Measurements from ENCODE around the gene IQCH.
"Not testable (repeated sequence)": the region's sequence is repeated elsewhere in the genome, so short reads cannot be mapped to it uniquely, and the experiment has no call there.

Gene IQCH

GRCh38 chr15:67358391-67358790 lies 103.8 kb downstream of the IQCH start:
- DNase-seq (ENCODE audit: low read depth, low spot score): no peak
- POLR2A ChIA-PET: no interaction called here

DNA sequence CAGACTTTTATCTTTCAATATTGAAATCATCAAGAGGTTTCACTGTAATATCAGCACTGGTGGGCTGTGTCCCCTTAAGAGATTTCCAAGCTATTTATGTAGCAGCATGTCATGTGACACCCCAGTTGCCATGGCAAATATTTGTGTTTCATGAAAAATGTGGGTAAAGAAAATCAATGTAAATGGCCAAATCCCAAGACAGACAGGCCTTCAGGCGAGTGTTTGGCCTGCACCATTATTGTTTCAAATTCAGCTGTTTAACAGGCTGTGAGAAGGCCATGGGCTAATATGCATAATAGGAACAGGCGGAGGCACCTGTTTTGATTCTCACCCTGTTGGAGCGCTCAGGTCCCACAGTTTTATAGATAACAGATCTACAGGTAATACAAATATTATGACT lies 104.2 kb downstream of the IQCH start:
- POLR2A ChIA-PET: no interaction called here
- TF ChIP-seq, protein P1, sequence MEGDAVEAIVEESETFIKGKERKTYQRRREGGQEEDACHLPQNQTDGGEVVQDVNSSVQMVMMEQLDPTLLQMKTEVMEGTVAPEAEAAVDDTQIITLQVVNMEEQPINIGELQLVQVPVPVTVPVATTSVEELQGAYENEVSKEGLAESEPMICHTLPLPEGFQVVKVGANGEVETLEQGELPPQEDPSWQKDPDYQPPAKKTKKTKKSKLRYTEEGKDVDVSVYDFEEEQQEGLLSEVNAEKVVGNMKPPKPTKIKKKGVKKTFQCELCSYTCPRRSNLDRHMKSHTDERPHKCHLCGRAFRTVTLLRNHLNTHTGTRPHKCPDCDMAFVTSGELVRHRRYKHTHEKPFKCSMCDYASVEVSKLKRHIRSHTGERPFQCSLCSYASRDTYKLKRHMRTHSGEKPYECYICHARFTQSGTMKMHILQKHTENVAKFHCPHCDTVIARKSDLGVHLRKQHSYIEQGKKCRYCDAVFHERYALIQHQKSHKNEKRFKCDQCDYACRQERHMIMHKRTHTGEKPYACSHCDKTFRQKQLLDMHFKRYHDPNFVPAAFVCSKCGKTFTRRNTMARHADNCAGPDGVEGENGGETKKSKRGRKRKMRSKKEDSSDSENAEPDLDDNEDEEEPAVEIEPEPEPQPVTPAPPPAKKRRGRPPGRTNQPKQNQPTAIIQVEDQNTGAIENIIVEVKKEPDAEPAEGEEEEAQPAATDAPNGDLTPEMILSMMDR (IDR thresholded peaks at IDR 0.05; ENCODE audit: insufficient read depth, low read length, missing control alignments): no peak
- DNase-seq (ENCODE audit: low read depth, low spot score): no peak
- CTCF ChIA-PET: no interaction called here
- no peak overlapping the region for H3K4me3 ChIP-seq (ENCODE audit: low read depth, low read length)

More at GRCh38 chr15:67358391-67358790, 103.8 kb downstream of the IQCH start:
- TF ChIP-seq, protein P1 (IDR thresholded peaks at IDR 0.05; ENCODE audit: insufficient read depth, low read length, missing control alignments): no peak
- H3K4me3 ChIP-seq (ENCODE audit: low read depth, low read length): no peak overlapping the region
- CTCF ChIA-PET: no interaction called here

- POLR2A ChIA-PET: no interaction called here
- CTCF ChIA-PET: no interaction called here
- DNase-seq (ENCODE audit: low read depth, low spot score): no peak
- no peak overlapping the region for H3K4me3 ChIP-seq (ENCODE audit: low read depth, low read length)
- TF ChIP-seq, protein P1 (IDR thresholded peaks at IDR 0.05; ENCODE audit: insufficient read depth, low read length, missing control alignments): no peak
Measured at GRCh38 chr15:67359431-67360079, 105.0 kb downstream of the IQCH start.

DNA sequence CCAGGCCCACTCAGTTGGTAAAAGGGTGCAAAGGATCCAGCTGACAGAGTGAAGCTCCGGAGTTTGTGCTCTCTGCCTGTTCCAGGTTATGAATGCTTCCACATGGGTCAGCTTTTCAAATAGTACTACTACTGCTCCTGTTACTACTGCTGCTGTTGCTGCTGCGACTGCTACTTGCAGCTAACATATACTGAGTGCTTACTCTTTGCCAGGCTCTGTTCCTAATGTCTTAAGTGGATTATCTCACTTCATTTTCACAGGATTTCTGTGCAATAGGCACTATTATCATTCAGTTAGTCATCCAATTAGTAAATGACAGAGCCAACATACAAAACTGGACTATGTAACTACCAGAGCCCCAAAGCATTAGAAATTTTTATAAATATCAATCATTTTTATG lies 106.5 kb downstream of the IQCH start:
- CTCF ChIA-PET: interaction anchor here (1.5 kb wide), 1 partner anchor 12 kb away, joined by 4 read pairs; no protein-coding TSS in a partner anchor
- POLR2A ChIA-PET: no interaction called here
- TF ChIP-seq, protein P1 (IDR thresholded peaks at IDR 0.05; ENCODE audit: insufficient read depth, low read length, missing control alignments): no peak
- no peak for DNase-seq (ENCODE audit: low read depth, low spot score)
- no peak overlapping the region for H3K4me3 ChIP-seq (ENCODE audit: low read depth, low read length)

DNA sequence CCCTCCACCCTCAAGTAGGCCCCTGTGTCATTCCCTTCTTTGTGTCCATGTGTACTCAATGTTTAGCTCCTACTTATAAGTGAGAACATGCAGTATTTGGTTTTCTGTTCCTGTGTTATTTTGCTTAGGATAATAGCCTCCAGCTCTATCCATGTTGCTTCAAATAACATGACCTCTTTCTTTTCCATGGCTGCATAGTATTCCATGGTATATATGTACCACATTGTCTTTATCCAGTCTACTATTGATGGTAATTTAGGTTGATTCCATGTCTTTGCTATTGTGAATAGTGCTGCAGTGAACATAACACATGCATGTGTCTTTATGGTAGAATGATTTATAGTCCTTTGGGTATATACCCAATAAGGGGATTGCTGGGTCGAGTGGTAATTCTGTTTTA lies 109.1 kb downstream of the IQCH start:
- H3K4me3 ChIP-seq (ENCODE audit: low read depth, low read length); CTCF ChIA-PET; DNase-seq (ENCODE audit: low read depth, low spot score); POLR2A ChIA-PET: not testable (repeated sequence)

DNA sequence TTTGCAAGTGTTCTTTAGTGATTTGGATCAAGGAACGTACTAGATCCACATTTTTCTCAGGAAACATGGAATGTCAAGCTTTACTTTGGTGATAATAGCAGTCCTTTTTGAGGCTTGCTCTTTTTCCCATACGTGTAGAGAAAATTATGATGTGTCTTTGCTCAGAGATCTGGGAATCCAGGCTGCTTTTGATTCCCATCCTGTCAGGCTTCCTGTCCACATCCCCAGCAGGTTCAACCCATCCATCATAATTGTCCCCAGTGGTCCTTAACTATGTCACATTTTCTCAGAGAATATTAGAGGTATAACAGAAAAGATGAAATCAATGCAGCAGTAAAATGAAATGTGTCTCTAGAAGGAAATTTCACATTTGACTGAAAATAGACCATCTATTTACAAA lies 111.4 kb downstream of the IQCH start:
- H3K4me3 ChIP-seq (ENCODE audit: low read depth, low read length): no peak overlapping the region
- DNase-seq (ENCODE audit: low read depth, low spot score): no peak
- TF ChIP-seq, protein P1 (IDR thresholded peaks at IDR 0.05; ENCODE audit: insufficient read depth, low read length, missing control alignments): no peak
- POLR2A ChIA-PET: no interaction called here
- CTCF ChIA-PET: no interaction called here

DNA sequence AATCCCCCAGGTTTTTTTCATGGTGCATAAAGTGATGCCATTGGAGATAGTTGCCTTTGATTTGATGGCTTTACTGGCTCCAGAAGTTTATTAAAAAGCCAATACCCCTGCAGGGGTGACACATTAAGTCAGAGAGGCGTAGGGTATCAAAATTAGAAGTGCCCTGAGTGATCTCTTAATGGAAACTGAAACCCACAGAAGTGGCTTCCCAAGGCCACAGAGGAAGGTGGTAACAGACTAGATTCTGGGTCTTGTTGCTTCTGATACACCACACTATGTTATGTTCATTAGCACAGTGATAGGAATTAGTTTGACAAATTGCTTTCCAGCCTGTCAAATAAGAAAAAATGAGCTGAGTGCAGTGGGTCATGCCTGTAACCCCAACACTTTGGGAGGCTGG lies 112.3 kb downstream of the IQCH start:
- CTCF ChIA-PET: no interaction called here
- DNase-seq (ENCODE audit: low read depth, low spot score): no peak
- TF ChIP-seq, protein P1 (IDR thresholded peaks at IDR 0.05; ENCODE audit: insufficient read depth, low read length, missing control alignments): no peak
- H3K4me3 ChIP-seq (ENCODE audit: low read depth, low read length): no peak overlapping the region
- POLR2A ChIA-PET: no interaction called here
